NCI-H2227 treated with DMSO at 0.1 percent for 48 hours (cell line): ENCODE results near the gene KLHL14.

Source experiments
- DNase-seq: peaks from one replicate; lab custom pipeline; 2025; lab: John Stamatoyannopoulos, UW

Gene KLHL14

GRCh38 chr18:32770666-32771168, 2.1 kb downstream of the KLHL14 start:
- no peak for DNase-seq

GRCh38 chr18:32770054-32770665, 2.7 kb downstream of the KLHL14 start:
- no peak for DNase-seq

GRCh38 chr18:32769586-32770053, 3.2 kb downstream of the KLHL14 start:
- DNase-seq = no peak

GRCh38 chr18:32769071-32769585, 3.7 kb downstream of the KLHL14 start:
- no peak for DNase-seq

- no peak for DNase-seq
These were observed 5.4 kb downstream of the KLHL14 start for GRCh38 chr18:32767400-32767799.

GRCh38 chr18:32764611-32765244, 8.1 kb downstream of the KLHL14 start:
- DNase-seq = no peak

GRCh38 chr18:32763293-32763692, 9.5 kb downstream of the KLHL14 start:
- no peak for DNase-seq

- DNase-seq = no peak
These were observed 11.6 kb downstream of the KLHL14 start for GRCh38 chr18:32761231-32761630.

GRCh38 chr18:32760391-32760790, 12.4 kb downstream of the KLHL14 start:
- no peak for DNase-seq

- DNase-seq = no peak
These were observed 13.1 kb downstream of the KLHL14 start for GRCh38 chr18:32759611-32760167.

- DNase-seq = no peak
These were observed 18.1 kb downstream of the KLHL14 start for GRCh38 chr18:32754508-32755263.

- DNase-seq = no peak
These were observed 19.1 kb downstream of the KLHL14 start for GRCh38 chr18:32753656-32754260.

- no peak for DNase-seq
These were observed 22.5 kb downstream of the KLHL14 start for GRCh38 chr18:32750328-32750727.

GRCh38 chr18:32749809-32750208, 23.0 kb downstream of the KLHL14 start:
- DNase-seq = no peak

- DNase-seq = no peak
These were observed 30.2 kb downstream of the KLHL14 start for GRCh38 chr18:32742579-32742978.

GRCh38 chr18:32735781-32736180, 37.0 kb downstream of the KLHL14 start:
- DNase-seq = no peak

GRCh38 chr18:32734442-32734841, 38.4 kb downstream of the KLHL14 start:
- no peak for DNase-seq

- DNase-seq = no peak
These were observed 40.7 kb downstream of the KLHL14 start for GRCh38 chr18:32732165-32732564.

GRCh38 chr18:32730620-32731091, 42.2 kb downstream of the KLHL14 start:
- DNase-seq = peak; percentile 41

- no peak for DNase-seq
These were observed 42.8 kb downstream of the KLHL14 start for GRCh38 chr18:32730068-32730467.

GRCh38 chr18:32724071-32724749, 48.6 kb downstream of the KLHL14 start:
- peak; percentile 45 for DNase-seq
